Measurements from ENCODE around the gene CDC40.
"Not testable (repeated sequence)": the region's sequence is repeated elsewhere in the genome, so short reads cannot be mapped to it uniquely, and the experiment has no call there.

The CDC40 gene

DNA sequence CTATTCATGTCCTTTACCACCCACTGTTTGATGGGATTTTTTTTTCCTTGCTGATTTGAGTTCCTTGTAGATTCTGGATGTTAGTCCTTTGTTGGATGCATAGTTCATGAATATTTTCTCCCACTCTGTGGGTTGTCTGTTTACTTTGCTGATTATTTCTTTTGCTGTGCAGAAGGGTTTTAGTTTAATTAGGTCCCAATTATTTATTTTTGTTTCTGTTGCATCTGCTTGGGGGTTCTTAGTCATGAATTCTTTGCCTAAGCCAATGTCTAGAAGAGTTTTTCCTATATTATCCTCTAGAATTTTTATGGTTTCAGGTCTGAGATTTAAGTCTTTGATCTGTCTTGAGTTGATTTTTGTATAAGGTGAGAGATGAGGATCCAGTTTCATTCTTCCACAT is 92.6 kb downstream of the CDC40 start:
- not testable (repeated sequence) for DNase-seq

GRCh38 chr6:110277100-110277665 is 97.0 kb downstream of the CDC40 start:
- DNase-seq: no peak
